CD14-positive monocyte (primary cell): ENCODE data around the gene NADK2. TPM values are rescaled to one million over a fixed set of nuclear protein-coding genes. Genes with fewer than 3 reads are reported as not detected.

ENCODE experiments used
- DNase-seq, 3 donors: peaks; one replicate each; pipeline ENCODE4 v3.0.0-alpha.2; 2011 to 2022
- H2AFZ ChIP-seq: 2 replicates; pipeline ENCODE4 v1.6.0; 2012; ENCODE audit warnings: mild to moderate bottlenecking, low read depth, low read length, inconsistent platforms; ENCODE audit not compliant: insufficient read depth, poor library complexity, severe bottlenecking
- H3K27ac ChIP-seq, 2 donors: 1 replicate in 1 of 2; 2 replicates in 1 of 2; pipeline ENCODE4 v1.5.1; 2012 to 2013; ENCODE audit warnings: low read length in 2 of 2, control low read depth in 1 of 2, inconsistent platforms in 1 of 2, low read depth in 1 of 2, mild to moderate bottlenecking in 1 of 2
- H3K27me3 ChIP-seq, 2 donors: one replicate each; pipeline versions ENCODE4 v1.6.0 to v1.6.1; 2011 to 2013; ENCODE audit warnings: low read length in 2 of 2; ENCODE audit not compliant: control insufficient read depth in 2 of 2, insufficient read depth in 2 of 2
- H3K36me3 ChIP-seq, 2 donors: replicated peaks in 1 of 2; 1 replicate in 1 of 2; 2 replicates in 1 of 2; pipeline versions ENCODE4 v1.5.1 to v1.6.1; 2012 to 2013; ENCODE audit warnings: low read length in 2 of 2, control low read depth in 1 of 2, inconsistent platforms in 1 of 2, mild to moderate bottlenecking in 1 of 2; ENCODE audit not compliant: insufficient read depth in 2 of 2, control insufficient read depth in 1 of 2
- H3K4me1 ChIP-seq, 2 donors: 1 replicate in 1 of 2; 2 replicates in 1 of 2; pipeline versions ENCODE4 v1.5.1 to v1.6.1; 2012 to 2013; ENCODE audit warnings: low read length in 2 of 2, control low read depth in 1 of 2, inconsistent platforms in 1 of 2, mild to moderate bottlenecking in 1 of 2, moderate library complexity in 1 of 2; ENCODE audit not compliant: insufficient read depth in 2 of 2, control insufficient read depth in 1 of 2
- H3K4me2 ChIP-seq: replicated peaks from 2 replicates; pipeline ENCODE3; 2012; ENCODE audit warnings: low read length, moderate library complexity, mild to moderate bottlenecking; ENCODE audit not compliant: poor library complexity, severe bottlenecking; ENCODE audit errors: extremely low read depth
- H3K4me3 ChIP-seq, 3 experiments: fragments of 200-600 bp in 1 of 3; sonication (generic) in 1 of 3; replicated peaks in 1 of 3; 1 replicate in 2 of 3; 2 replicates in 1 of 3; pipeline ENCODE4 v1.5.1; 2011 to 2013; ENCODE audit warnings: low read length in 3 of 3, mild to moderate bottlenecking in 3 of 3, control low read depth in 2 of 3, low read depth in 2 of 3, inconsistent platforms in 1 of 3, moderate library complexity in 1 of 3
- H3K79me2 ChIP-seq: 2 replicates; pipeline ENCODE4 v1.6.0; 2012; ENCODE audit warnings: mild to moderate bottlenecking, control low read depth, inconsistent platforms, low read length, moderate library complexity; ENCODE audit not compliant: insufficient read depth
- H3K9ac ChIP-seq: 2 replicates; pipeline ENCODE4 v1.6.0; 2017; ENCODE audit warnings: low read length, mild to moderate bottlenecking; ENCODE audit not compliant: insufficient read depth, poor library complexity, severe bottlenecking
- H3K9me3 ChIP-seq, 2 donors: replicated peaks in 1 of 2; 1 replicate in 1 of 2; 2 replicates in 1 of 2; pipeline versions ENCODE4 v1.5.1 to v1.6.1; 2012 to 2013; ENCODE audit warnings: low read length in 2 of 2, control low read depth in 1 of 2; ENCODE audit not compliant: control insufficient read depth in 1 of 2, insufficient read depth in 1 of 2
- H4K20me1 ChIP-seq: 2 replicates; pipeline ENCODE4 v1.6.0; 2012; ENCODE audit warnings: mild to moderate bottlenecking, low read length, control low read depth, moderate library complexity; ENCODE audit not compliant: insufficient read depth
- H3K27ac Mint-ChIP-seq, 7 donors: one replicate each; pipeline ENCODE4 v1.8.0; 2020; ENCODE audit warnings: mild to moderate bottlenecking in 7 of 7, mixed read lengths in 7 of 7, moderate library complexity in 6 of 7, inconsistent platforms in 2 of 7
- H3K27me3 Mint-ChIP-seq, 3 donors: one replicate each; pipeline ENCODE4 v1.8.0; 2021 to 2022; ENCODE audit warnings: low read depth in 3 of 3, mild to moderate bottlenecking in 3 of 3, mixed read lengths in 3 of 3, moderate library complexity in 3 of 3, inconsistent platforms in 1 of 3
- H3K36me3 Mint-ChIP-seq, 2 donors: one replicate each; pipeline ENCODE4 v1.8.0; 2020; ENCODE audit warnings: mixed read lengths in 2 of 2, inconsistent platforms in 1 of 2, mild to moderate bottlenecking in 1 of 2
- H3K4me1 Mint-ChIP-seq: one replicate; pipeline ENCODE4 v1.8.0; 2020; ENCODE audit warnings: mild to moderate bottlenecking, mixed read lengths
- H3K4me3 Mint-ChIP-seq, 2 donors: one replicate each; pipeline ENCODE4 v1.8.0; 2020; ENCODE audit warnings: mild to moderate bottlenecking in 2 of 2, mixed read lengths in 2 of 2, moderate library complexity in 1 of 2
- H3K9me3 Mint-ChIP-seq, 7 donors: one replicate each; pipeline ENCODE4 v1.8.0; 2020 to 2022; ENCODE audit warnings: mixed read lengths in 7 of 7, mild to moderate bottlenecking in 6 of 7, moderate library complexity in 6 of 7, inconsistent platforms in 2 of 7
- CTCF ChIP-seq: fragments of 200-600 bp; IDR thresholded peaks from one replicate; pipeline ENCODE4 v1.8.0; 2022; ENCODE audit warnings: antibody characterized with exemption, mild to moderate bottlenecking
- WGBS: methylation state at CpG from one replicate; pipeline ENCODE4 v1.1.5; 2013; ENCODE audit warnings: missing lambda C conversion rate; ENCODE audit not compliant: insufficient coverage; 5-methylcytosine and 5-hydroxymethylcytosine counted together
- intact Hi-C, 2 donors: fragments of 100-400 bp; cut with micrococcal nuclease; formaldehyde crosslinking; loops; one replicate each; pipeline versions ENCODE4 v1.15.0 to v1.15.1; 2023
- polyA plus RNA-seq, 3 donors: library from polyadenylated mRNA; depleted of rRNA in 1 of 3; unstranded in 2 of 3; stranded (reverse) in 1 of 3; fragments of 300-500 nt in 2 of 3; fragments of >200 nt in 1 of 3; fragmentation: Illumina TruSeq in 2 of 3; gene quantifications; 1 replicate in 2 of 3; 2 replicates in 1 of 3; pipeline ENCODE4 v1.2.3, GENCODE V29; 2012 to 2021

NADK2 gene
- polyA plus RNA-seq, 3 donors = 2.6 to 5.9 (median 3.3) TPM

- Mint-ChIP-seq H3K9me3 (no peaks in the 10 kb centered on the region), H3K4me3 (peak overlapping the region in 1 of 2 donors; percentile 26), H3K4me1 (peaks cover 33% of the 10 kb centered on the region), H3K27ac (no peak overlapping the region), H3K27me3 (peaks cover 0 to 2% (median 0%) of the 10 kb centered on the region in 3 donors), H3K36me3 (no peaks in the 10 kb centered on the region)
- no peaks in the 10 kb centered on the region for H4K20me1 ChIP-seq
- TF ChIP-seq CTCF = no peak
- H3K27me3 ChIP-seq = no peaks in the 10 kb centered on the region
- no peak overlapping the region for H3K9ac ChIP-seq
- H2AFZ ChIP-seq = no peak overlapping the region
- H3K27ac ChIP-seq = no peak overlapping the region
- intact Hi-C loops = loop anchor here (5.0 to 10.0 kb wide), 3 partner anchors 87 to 1325 kb away; partner anchors contain the start of genes LMBRD2 (in 2 of the 2), SKP2 (in 2 of the 2), BRIX1 (in 1 of the 2) and RAD1 (in 1 of the 2)
- H3K4me2 ChIP-seq = no peak overlapping the region
- no peak overlapping the region for H3K4me3 ChIP-seq
- H3K9me3 ChIP-seq = no peaks in the 10 kb centered on the region
- H3K79me2 ChIP-seq = peaks cover 58% of the 10 kb centered on the region
- H3K4me1 ChIP-seq = peaks cover 17 to 26% of the 10 kb centered on the region in 2 donors
- no peak for DNase-seq
- no peaks in the 10 kb centered on the region for H3K36me3 ChIP-seq
- no CpG with 5 or more reads among the region's 4 CpGs for WGBS
These were observed 2.1 kb downstream of the NADK2 start for GRCh38 chr5:36239370-36240293.

- Mint-ChIP-seq H3K4me3 (no peak overlapping the region), H3K27ac (no peak overlapping the region), H3K4me1 (peaks cover 33% of the 10 kb centered on the region), H3K27me3 (no peaks in the 10 kb centered on the region), H3K9me3 (no peaks in the 10 kb centered on the region), H3K36me3 (no peaks in the 10 kb centered on the region)
- 64% methylated on average over 1 of the region's 2 CpGs for WGBS
- no peak for TF ChIP-seq CTCF
- peaks cover 58% of the 10 kb centered on the region for H3K79me2 ChIP-seq
- H3K27ac ChIP-seq = no peak overlapping the region
- DNase-seq = no peak
- intact Hi-C loops = no loop called here
- no peaks in the 10 kb centered on the region for H4K20me1 ChIP-seq
- H3K4me2 ChIP-seq = no peak overlapping the region
- H3K36me3 ChIP-seq = no peaks in the 10 kb centered on the region
- no peaks in the 10 kb centered on the region for H3K9me3 ChIP-seq
- H3K27me3 ChIP-seq = no peaks in the 10 kb centered on the region
- no peak overlapping the region for H3K4me3 ChIP-seq
- no peak overlapping the region for H3K9ac ChIP-seq
- no peak overlapping the region for H2AFZ ChIP-seq
- H3K4me1 ChIP-seq = peaks cover 17 to 26% of the 10 kb centered on the region in 2 donors
These were observed 3.0 kb downstream of the NADK2 start for GRCh38 chr5:36238502-36239295.
